Middle frontal gyrus (tissue), 1 donor: ENCODE results near the gene ICE2.

Experiments
- DNase-seq: peaks from one replicate; pipeline ENCODE4 v3.0.0-alpha.2; 2015; ENCODE audit warnings: low spot score; ENCODE audit errors: extremely low spot score

Gene ICE2

GRCh38 chr15:60371175-60372051, 107.5 kb downstream of the ICE2 start:
- no peak for DNase-seq

GRCh38 chr15:60370869-60371136, 108.1 kb downstream of the ICE2 start:
- no peak for DNase-seq

DNA sequence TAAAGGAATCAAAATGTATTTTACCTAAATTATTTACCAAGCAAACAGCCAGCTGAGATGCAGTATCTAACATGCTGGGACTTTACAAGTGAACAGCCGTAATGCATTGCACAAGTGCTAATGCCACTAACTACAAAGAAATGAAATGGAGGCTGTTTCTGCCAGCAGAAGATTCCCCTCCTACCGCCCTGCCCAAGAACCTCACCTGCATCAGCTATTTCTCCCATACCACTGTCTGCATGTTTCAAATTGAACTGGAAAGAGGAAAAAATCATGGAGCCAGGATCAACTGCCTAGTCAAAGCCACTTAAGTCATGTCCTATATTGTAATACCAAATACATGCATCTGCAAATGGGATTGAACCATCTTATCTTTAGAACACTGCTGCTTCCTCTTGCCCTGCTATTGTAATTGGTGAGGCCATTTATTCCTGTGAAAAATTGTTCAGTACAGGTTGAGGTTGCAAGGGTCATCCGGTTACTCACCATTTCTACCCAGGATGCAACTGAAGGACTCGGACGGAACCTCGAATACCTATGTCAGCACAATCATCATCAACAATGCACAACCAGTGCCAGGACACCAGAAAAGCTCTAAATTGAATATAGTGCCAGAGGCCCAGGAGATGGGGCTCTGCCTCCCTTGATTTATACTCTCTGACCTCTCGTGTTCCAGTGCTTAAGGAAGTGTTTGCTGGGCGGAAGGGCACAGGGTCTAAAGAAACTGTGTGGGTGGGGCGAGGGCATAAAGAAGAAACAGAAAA, 108.7 kb downstream of the ICE2 start:
- no peak for DNase-seq

DNA sequence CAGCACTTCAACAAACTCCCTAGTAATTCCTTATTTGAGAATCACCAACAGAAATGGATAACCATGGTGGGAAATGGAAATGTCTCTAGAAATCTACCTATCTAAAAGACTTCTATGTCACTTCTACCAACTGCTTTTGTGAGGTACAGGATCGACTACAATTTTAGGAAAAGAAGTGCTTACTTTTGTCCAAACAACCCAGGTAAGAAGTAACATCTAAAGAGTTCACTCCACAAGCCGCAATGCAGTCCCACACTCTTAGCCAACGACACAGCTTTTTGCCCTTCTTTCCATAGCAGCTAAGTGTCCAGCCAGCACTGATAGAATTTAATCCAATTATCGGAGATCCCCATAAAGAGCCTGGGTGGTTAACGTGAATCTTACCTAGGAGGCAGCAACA, 109.2 kb downstream of the ICE2 start:
- no peak for DNase-seq
